Putamen (tissue), 1 donor: ENCODE data around the gene HYAL2.

Source experiments
- DNase-seq: peaks from one replicate; pipeline ENCODE4 v3.0.0-alpha.2; 2016; ENCODE audit warnings: low spot score

The HYAL2 gene

GRCh38 chr3:50303013-50303815 is 19.3 kb downstream of the HYAL2 start, which contains the start of gene HYAL1:
TSS of gene HYAL1 (minus strand) at chr3:50303574. CDS start at chr3:50302956, 618 bp downstream.
- no peak for DNase-seq

DNA sequence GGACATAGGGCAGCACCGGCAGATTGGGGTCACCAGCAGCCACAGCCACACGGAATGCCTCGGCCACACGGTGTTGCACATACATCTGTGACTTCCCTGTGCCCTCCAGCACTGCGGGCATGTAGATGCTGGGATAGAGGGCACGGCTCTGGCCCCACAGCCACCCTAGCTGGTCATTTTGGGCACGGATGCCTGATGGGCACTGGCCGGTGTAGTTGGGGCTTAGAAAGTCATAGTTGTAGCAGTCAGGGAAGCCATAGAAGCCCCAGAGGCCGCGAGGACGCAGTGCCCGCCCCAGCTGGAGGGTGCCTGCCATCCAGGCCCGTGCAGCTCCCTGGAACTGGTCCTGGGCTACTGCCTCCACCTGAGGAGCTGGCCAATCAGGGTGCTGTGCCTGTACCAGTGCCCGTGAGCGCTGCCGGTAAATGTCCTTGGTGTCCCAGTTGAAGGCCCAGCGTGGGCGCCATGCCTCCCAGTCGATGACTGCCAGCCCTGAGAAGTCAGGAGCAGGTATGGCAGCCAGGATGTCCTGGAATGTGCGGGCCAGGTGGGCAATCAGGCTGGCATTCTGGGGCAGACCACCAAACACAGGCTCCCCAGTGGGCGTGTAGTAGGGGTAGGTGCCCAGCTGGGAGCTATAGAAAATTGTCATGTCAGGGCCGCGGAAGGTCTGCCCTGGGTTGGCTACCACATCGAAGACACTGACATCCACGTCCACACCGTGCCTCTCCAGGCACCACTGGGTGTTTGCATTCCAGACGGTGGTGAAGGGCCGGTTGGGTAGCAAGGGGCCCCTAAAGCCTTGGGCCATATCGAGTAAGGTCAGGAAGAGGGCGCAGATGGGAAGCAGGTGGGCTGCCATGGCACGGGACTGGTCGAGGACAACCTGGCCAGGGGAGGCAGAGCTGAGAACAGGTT is 20.2 kb downstream of the HYAL2 start:
- no peak for DNase-seq

DNA sequence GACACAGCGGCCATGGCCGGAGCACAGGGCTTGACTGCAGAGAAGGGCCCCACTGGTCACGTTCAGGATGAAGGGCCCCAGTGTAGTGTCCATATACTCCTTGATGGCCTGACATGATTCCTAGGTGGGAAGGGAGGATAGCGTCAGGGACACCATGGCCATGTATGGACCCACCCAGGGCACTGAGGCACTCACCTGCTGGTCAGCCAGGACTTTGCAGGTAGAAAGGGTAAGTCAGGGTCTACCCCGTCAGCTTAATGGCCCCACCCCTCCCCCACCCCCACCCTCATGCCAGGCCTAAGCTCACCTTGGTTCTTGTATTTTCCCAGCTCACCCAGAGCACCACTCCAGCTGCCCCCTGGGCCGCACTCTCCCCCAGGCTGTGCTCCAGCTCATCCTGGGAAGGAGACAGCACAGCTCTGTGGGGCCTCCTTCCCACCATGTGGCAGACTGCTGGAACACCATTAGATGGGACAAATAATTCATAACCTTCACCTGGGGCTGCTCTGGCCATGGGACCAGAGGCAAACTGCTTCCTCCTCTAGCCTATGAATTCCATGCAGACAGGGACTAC is 21.8 kb downstream of the HYAL2 start:
- no peak for DNase-seq

DNA sequence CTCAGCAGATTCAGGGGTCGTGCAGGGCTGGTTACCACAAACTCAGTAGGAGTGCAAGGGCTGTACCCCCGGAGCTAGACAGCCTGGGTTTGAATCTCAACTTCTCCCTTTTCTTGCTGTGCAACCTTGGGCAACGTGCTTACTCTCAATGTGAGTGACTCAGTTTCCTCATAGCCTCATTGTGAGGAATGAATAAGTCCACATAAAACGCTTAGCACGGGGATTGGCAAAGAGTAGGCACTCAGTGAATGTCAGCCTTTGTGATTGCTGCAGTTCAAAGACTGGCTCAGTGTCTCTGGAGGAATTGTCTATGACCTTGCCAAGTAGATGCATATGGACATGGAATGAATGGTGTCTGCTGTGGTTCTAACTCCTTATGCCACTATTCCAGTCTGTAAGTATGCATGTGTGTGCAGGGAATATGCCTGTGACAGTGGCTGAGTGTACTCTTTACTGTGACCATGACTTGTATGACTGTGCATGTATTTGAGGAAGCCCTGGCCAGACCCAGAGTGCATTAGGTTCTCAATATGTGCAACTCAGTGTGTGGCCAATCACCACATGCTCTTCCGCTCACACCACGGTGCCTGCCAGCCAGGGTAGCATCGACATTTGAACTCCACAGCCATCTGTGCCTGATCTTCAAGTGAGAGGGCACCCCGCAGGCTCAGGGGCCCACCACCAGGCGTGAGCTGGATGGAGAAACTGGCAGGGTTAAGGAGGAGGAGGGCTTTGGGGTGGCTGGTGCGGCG is 22.4 kb downstream of the HYAL2 start:
- DNase-seq: peak; percentile 86

- no peak for DNase-seq
Measured at GRCh38 chr3:50299638-50299928, 23.0 kb downstream of the HYAL2 start.

GRCh38 chr3:50298836-50299637 is 23.5 kb downstream of the HYAL2 start, which contains the start of the genes HYAL3 and NAA80:
TSS of gene HYAL3 (minus strand) at chr3:50299405. CDS start at chr3:50295602, 3,803 bp downstream.
TSS of gene NAA80 (minus strand) at chr3:50299405. CDS start at chr3:50297463, 1,942 bp downstream.
- peak; percentile 100 for DNase-seq

DNA sequence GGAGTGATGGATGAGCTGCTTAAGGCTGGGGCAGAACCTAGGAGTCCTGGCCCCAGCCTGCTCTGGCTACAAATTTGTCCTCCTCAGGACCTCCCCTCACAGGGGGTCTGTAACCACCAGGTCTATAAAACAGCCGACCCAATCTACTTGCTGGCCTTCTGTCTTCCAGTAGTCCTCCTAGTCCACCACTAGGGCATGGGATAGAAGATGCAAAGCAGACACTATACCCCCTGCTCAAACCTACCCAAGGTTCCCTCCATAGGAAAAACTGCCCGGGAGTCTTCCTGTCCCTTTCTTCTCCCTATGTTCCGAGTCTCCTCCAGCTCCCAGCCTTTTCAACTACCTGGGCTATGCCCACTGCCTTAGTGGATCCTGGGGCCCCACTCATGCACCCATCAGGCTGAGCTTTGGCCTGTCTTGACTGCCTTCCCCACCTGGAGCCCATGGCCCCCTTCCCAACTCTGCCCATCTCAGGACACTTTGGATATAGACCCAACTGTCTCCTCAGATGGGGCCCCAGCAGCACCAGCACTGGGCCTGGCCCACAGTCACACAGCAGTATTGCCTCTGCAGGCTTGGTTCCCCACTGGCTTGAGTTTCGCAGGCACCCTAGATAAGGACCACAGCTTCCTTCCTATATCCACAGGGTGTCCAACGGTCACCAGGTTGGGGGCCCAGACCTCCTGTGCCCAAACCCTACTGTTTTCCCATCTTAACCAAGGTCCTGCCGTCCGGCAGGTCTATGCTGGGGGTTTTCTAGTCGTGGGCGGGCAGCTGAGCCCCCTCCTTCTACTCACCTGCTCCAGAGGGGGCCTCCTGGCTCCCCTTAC is 24.4 kb downstream of the HYAL2 start:
- no peak for DNase-seq

DNA sequence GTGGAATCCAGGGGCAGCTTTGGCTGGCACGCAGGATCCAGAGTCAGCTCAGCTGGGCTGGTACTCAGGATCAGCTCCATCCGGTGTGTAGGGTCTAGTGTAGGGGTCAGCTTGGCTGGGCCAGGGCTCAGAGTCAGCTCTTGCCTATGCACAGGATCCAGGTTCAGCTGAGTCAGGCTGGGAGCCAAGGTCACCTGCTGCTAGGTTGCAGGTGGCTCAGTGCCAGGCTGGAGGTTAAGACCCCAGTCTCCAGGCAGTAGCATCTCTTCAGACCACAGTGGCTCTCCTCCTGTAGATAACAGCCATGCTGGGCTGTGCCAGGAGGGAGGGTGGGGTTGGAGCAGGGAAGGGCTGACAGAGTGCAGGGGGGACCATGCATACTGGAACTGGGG is 25.2 kb downstream of the HYAL2 start:
- no peak for DNase-seq

GRCh38 chr3:50296721-50297383 is 25.7 kb downstream of the HYAL2 start:
- no peak for DNase-seq

DNA sequence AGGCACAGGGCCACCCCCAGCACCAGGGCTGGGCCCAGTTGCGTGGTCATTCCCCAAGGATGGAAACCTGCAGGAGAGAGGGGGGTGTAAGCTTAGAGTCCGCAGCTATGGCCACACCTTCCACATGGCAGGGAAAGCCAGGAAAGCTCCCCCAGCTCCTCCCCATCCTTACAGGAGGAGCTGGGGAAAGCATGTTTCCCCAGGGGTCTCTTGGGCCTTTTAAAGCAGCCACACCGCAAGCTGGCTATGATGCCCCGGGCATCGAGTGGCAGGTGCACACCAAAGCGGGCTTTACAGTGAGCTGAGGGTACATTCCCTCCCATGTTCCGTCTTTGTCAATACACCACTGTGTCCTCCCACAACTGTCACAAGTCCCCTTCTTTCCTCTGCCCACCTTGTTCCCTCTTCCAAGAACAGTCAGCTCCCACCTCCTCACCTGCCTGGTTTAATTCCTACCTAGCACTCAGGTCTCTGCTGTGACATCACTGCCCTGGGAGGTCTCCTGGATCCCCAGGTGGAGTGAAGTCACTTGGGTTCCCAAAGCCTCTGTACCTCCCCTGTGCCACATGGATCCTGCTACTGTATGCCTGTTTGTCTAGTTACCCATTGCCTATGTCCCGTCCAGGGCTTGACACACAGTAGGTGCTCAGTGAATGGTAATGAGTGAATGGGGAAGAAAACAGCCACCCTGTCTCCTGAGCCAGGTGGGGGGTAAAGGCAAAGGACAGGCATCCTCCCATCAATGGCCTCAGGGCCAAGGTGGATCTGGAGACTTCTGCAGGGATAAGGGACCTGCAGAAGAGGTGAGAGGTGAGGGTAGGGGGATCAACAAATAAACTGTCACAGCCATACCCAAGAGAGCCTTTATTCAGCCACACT is 26.8 kb downstream of the HYAL2 start:
- no peak for DNase-seq

DNA sequence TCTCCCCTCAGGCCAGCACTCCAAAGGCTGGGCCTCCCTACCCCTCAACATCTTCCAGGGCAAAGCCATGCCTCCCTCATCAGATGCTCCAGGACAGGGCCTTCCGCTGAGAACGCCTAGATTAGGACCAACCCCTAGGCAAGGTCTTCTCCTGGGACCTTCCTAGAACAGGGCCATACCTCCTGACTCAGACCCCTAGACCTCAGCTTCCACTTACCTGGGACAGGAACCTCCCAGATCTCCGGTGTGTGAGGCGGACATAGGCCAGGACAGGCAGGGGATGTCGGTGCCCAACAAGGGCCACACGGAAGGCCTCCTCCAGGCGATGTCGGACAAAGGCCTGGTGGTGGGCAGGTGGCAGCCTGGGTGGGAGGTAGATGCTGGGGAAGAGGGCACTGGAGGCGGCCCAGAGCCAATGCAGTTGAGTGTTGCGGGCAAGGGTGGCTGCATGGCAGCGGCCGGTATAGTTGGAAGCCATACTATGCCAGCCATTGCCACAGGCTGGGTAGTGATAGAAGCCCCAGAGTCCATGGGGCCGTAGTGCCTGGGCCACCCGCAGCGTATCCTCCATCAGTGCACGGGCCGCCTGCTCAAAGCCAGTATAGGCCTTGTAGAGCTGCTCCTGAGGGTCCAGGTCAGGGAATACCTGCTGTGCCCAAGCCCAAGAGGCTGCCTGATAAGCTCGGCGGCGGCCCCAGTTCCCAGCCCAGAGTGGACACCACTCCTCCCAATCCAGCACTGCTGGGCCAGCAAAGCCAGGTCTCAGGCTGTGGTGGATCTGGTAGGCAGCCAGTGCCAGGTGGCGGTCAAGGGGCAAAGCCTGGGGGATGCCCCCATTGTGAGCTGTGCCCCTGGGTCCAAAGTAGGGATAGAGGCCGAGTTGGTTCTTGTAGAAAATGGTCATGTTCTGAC is 27.8 kb downstream of the HYAL2 start:
- no peak for DNase-seq

DNA sequence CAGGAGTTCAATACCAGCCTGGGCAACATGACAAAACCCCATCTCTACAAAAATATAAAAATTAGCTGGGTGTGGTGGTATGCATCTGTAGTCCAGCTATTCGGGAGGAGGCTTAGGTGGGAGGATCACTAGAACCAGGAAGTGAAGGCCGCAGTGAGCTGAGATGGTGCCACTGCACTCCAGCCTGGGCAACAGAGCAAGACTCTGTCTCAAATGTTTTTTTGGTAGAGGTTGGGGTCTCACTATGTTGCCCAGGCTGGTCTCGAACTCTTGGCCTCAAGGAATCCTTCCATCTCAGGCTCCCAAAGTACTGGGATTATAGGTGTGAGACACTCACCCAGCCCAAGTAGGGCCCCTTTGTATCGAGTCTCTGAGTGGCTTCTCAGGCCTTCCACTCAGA is 28.5 kb downstream of the HYAL2 start:
- no peak for DNase-seq

DNA sequence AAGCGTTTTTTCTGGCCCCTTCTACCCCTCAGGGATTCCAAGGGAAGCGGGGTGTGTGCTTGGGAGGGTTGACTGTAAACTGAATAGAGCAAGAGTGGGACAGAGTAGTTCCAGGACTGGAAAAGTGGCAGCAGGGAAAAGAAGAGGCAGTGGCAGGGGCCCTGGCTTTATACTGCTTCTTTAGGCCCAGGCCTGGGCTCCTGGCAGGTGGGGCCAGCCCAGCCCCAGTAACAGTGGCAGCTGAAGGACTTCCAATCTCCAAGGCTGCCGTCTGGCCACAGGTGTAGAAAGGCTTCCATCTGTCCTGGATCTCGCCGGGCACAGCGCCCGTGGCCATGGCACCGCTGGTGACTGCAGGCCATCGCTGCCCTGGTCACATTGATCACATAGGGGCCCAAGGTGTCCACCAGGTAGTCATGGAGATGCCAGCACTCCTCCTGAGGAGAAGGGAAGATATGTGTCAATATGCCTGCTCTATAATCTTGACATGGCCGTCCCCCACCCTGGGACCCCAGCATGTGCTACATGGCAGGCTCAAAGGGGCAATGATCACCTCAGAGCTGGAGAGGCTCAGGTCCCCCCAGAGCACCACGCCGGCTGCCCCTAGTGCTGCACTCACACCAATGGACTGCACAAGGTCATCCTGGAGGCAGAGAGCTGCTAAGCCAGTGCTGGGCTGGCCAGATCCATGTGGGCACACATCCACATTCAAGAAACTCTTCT is 29.3 kb downstream of the HYAL2 start:
- no peak for DNase-seq

- peak; percentile 98 for DNase-seq
Measured at GRCh38 chr3:50292159-50293078, 30.1 kb downstream of the HYAL2 start, which contains the start of gene IFRD2. TSS of gene IFRD2 (minus strand) at chr3:50292429. CDS start at chr3:50292274, 155 bp downstream.

DNA sequence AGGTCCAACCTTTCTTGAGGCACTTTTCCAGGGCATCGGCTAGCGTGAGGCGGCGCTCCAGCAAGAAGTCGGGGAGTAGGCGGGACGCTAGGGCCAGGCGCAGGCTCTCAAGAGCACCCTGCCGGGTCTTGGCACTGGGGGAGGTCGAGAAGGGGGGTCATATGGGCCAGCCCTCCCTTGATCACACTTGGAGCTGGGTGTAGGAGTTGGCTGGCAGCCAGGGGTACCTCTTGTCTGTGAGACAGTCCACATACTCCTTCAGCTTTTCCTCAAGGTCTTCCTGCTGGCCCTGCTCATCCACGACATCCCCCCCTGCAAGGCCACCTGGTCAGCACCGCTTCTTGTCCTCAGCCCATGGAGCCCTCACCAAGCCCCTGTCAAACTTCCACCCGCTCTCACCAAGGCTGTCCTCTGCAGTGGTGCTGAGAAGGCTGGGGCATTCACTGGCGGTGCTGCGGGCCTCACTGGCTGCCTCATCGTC is 32.3 kb downstream of the HYAL2 start:
- DNase-seq: no peak
